IMR-90 (cell line): ENCODE measurements around the gene NME7. TPM values are rescaled to one million over a fixed set of nuclear protein-coding genes. Genes with fewer than 3 reads are reported as not detected.
A peak's percentile ranks its signal among the peaks of the same experiment; 100 is the strongest.

Source experiments
- ATAC-seq: fragments of 200-7000 bp; cut with Tn5 transposase; 2 replicates; pipeline ENCODE4 v1.9.1; 2020; ENCODE audit warnings: low read depth, mild to moderate bottlenecking, moderate library complexity
- BruUV-seq: library from RNA; stranded (reverse); fragments of 400-500 nt; replicated peaks from 2 replicates; lab custom pipeline; 2021; lab: Mats Ljungman, UMichigan
- CTCF ChIA-PET: fragments of 300-600 bp; formaldehyde crosslinking; extraction: SDS; loops from one replicate; lab custom pipeline; 2021; ENCODE audit warnings: antibody characterized with exemption; lab: Yijun Ruan, JAX
- POLR2A ChIA-PET: fragments of 300-600 bp; sonication (Branson Sonifier 250); formaldehyde crosslinking; loops from one replicate; lab custom pipeline; 2022; ENCODE audit warnings: antibody characterized with exemption; ENCODE audit not compliant: unreplicated experiment; lab: Charles Lee
- DNase-seq: peaks from one replicate; pipeline ENCODE4 v3.0.0; 2013
- H2AFZ ChIP-seq: replicated peaks from 2 replicates; pipeline ENCODE3; 2013; ENCODE audit warnings: low read length, mild to moderate bottlenecking; ENCODE audit not compliant: poor library complexity
- H2AK5ac ChIP-seq: 2 replicates; pipeline ENCODE4 v1.6.1; 2013; ENCODE audit warnings: low read depth, low read length, inconsistent platforms
- H2AK9ac ChIP-seq: replicated peaks from 2 replicates; pipeline ENCODE3; 2013; ENCODE audit warnings: mild to moderate bottlenecking, low read depth, low read length, moderate library complexity; ENCODE audit not compliant: poor library complexity
- H2BK120ac ChIP-seq: 2 replicates; pipeline ENCODE4 v1.6.1; 2013; ENCODE audit warnings: low read depth, low read length, inconsistent platforms
- H2BK15ac ChIP-seq: 3 replicates; pipeline ENCODE4 v1.6.1; 2013; ENCODE audit warnings: low read depth, low read length, inconsistent platforms
- H2BK20ac ChIP-seq: 2 replicates; pipeline ENCODE4 v1.6.1; 2013; ENCODE audit warnings: low read depth, mild to moderate bottlenecking, inconsistent platforms, low read length, moderate library complexity
- H2BK5ac ChIP-seq: 2 replicates; pipeline ENCODE4 v1.6.1; 2013; ENCODE audit warnings: mild to moderate bottlenecking, low read depth, low read length, inconsistent platforms; ENCODE audit not compliant: poor library complexity, severe bottlenecking
- H3K14ac ChIP-seq: replicated peaks from 2 replicates; pipeline ENCODE4 v1.6.1; 2013; ENCODE audit warnings: low read depth, low read length, inconsistent platforms
- H3K18ac ChIP-seq: 2 replicates; pipeline ENCODE4 v1.6.1; 2013; ENCODE audit warnings: low read depth, low read length, control low read depth
- H3K23ac ChIP-seq: 2 replicates; pipeline ENCODE4 v1.6.1; 2013; ENCODE audit warnings: low read depth, low read length, inconsistent platforms
- H3K27ac ChIP-seq: 2 replicates; pipeline ENCODE4 v1.5.1; 2013; ENCODE audit warnings: mild to moderate bottlenecking, control low read depth, low read length; ENCODE audit not compliant: insufficient read depth
- H3K27me3 ChIP-seq: 2 replicates; pipeline ENCODE4 v1.6.1; 2013; ENCODE audit warnings: low read length; ENCODE audit not compliant: control insufficient read depth, insufficient read depth
- H3K36me3 ChIP-seq: 2 replicates; pipeline ENCODE4 v1.6.1; 2013; ENCODE audit warnings: low read length, mixed read lengths; ENCODE audit not compliant: control insufficient read depth, insufficient read depth
- H3K4ac ChIP-seq: 2 replicates; pipeline ENCODE4 v1.6.1; 2013; ENCODE audit warnings: low read depth, low read length, inconsistent platforms
- H3K4me1 ChIP-seq: 2 replicates; pipeline ENCODE4 v1.6.1; 2013; ENCODE audit warnings: low read length, mixed read lengths; ENCODE audit not compliant: control insufficient read depth, insufficient read depth
- H3K4me2 ChIP-seq: 2 replicates; pipeline ENCODE4 v1.6.1; 2013; ENCODE audit warnings: low read depth, mild to moderate bottlenecking, control low read depth, low read length, moderate library complexity
- H3K4me3 ChIP-seq: 2 replicates; pipeline ENCODE4 v1.5.1; 2013; ENCODE audit warnings: low read depth, mild to moderate bottlenecking, control low read depth, low read length, moderate library complexity; ENCODE audit not compliant: insufficient read depth
- H3K56ac ChIP-seq: 2 replicates; pipeline ENCODE4 v1.6.1; 2013; ENCODE audit warnings: low read length, inconsistent platforms; ENCODE audit not compliant: insufficient read depth; ENCODE audit errors: extremely low read depth
- H3K79me1 ChIP-seq, 2 experiments: 2 replicates each; pipeline ENCODE4 v1.6.1; 2013; ENCODE audit warnings: low read length in 2 of 2, inconsistent platforms in 1 of 2, low read depth in 1 of 2
- H3K9ac ChIP-seq: 2 replicates; pipeline ENCODE4 v1.6.1; 2013; ENCODE audit warnings: low read depth, low read length, control low read depth
- H3K9me1 ChIP-seq: 2 replicates; pipeline ENCODE4 v1.6.1; 2013; ENCODE audit warnings: low read length, inconsistent platforms; ENCODE audit not compliant: insufficient read depth
- H3K9me3 ChIP-seq: 2 replicates; pipeline ENCODE4 v1.6.1; 2013; ENCODE audit warnings: low read length; ENCODE audit not compliant: control insufficient read depth, insufficient read depth
- H4K20me1 ChIP-seq: 2 replicates; pipeline ENCODE4 v1.6.1; 2013; ENCODE audit warnings: low read length, inconsistent platforms; ENCODE audit not compliant: insufficient read depth
- H4K5ac ChIP-seq: 2 replicates; pipeline ENCODE4 v1.6.1; 2013; ENCODE audit warnings: mild to moderate bottlenecking, low read depth, low read length, control low read depth
- H4K8ac ChIP-seq, 2 experiments: 2 replicates each; pipeline ENCODE4 v1.6.1; 2013; ENCODE audit warnings: low read depth in 2 of 2, low read length in 2 of 2, control low read depth in 1 of 2, inconsistent platforms in 1 of 2
- H4K91ac ChIP-seq: 2 replicates; pipeline ENCODE4 v1.6.1; 2013; ENCODE audit warnings: low read depth, low read length, inconsistent platforms; ENCODE audit not compliant: insufficient read depth
- BHLHE40 ChIP-seq: fragments of 150-350 bp; IDR thresholded peaks from 2 replicates; pipeline ENCODE4 v1.6.1; 2016; ENCODE audit warnings: mild to moderate bottlenecking, low read depth, low read length
- FOS ChIP-seq: fragments of 150-350 bp; IDR thresholded peaks from 2 replicates; pipeline ENCODE4 v1.6.1; 2016; ENCODE audit warnings: low read depth, low read length
- MAFK ChIP-seq: IDR thresholded peaks from 2 replicates; pipeline ENCODE4 v1.6.1; 2012; ENCODE audit warnings: low read depth, low read length, improper control_type of control experiment
- WGBS, 2 experiments: methylation state at CpG; one replicate each; pipeline versions ENCODE4 v1.1.5 to v1.1.7; 2013; ENCODE audit warnings: missing lambda C conversion rate in 2 of 2; ENCODE audit not compliant: insufficient read length in 1 of 2; ENCODE audit errors: extremely low coverage in 2 of 2; 5-methylcytosine and 5-hydroxymethylcytosine counted together
- dilution Hi-C: fragments of 300-500 bp; cut with HindIII; formaldehyde crosslinking; loops from one replicate; pipeline ENCODE4 v1.14.3; 2018; ENCODE audit warnings: low sequenced_read_pairs; ENCODE audit not compliant: unreplicated experiment
- in situ Hi-C: fragments of 300-500 bp; cut with MboI; formaldehyde crosslinking; loops from 3 replicates; pipeline ENCODE4 v1.14.3; 2019; ENCODE audit warnings: low sequenced_read_pairs, inconsistent platforms, mixed read lengths
- intact Hi-C: fragments of 100-400 bp; cut with micrococcal nuclease; formaldehyde crosslinking; loops from 2 replicates; pipeline ENCODE4 v1.10.0; 2022
- polyA plus RNA-seq, 3 experiments: library from polyadenylated mRNA; depleted of rRNA; stranded (reverse); fragments of >200 nt; gene quantifications; 2 replicates each; pipeline ENCODE4 v1.2.3, GENCODE V29; 2012; ENCODE audit warnings: low replicate concordance in 1 of 3
- total RNA-seq: library from RNA; depleted of rRNA; stranded (reverse); fragments of >200 nt; gene quantifications from 2 replicates; pipeline ENCODE4 v1.2.3, GENCODE V29; 2012

Gene NME7
- total and polyA plus RNA-seq, 2 of the 4 experiments (the other 2 are of a cell fraction): 18.3 to 22.4 TPM

- DNase-seq: peak; percentile 44
Observed at GRCh38 chr1:169240449-169241232, 127.0 kb downstream of the NME7 start.

More at GRCh38 chr1:169240449-169241232, 127.0 kb downstream of the NME7 start:
- Histone ChIP-seq H3K4me1 (peaks cover 2% of the 10 kb centered on the region; the same call in 1 of the 2 replicates), H3K9me1 (no peaks in the 10 kb centered on the region), H2AFZ (no peak overlapping the region), H2BK120ac (no peak overlapping the region), H3K56ac (no peak overlapping the region), H4K5ac (no peak overlapping the region), H3K23ac (no peak overlapping the region), H2BK5ac (no peak overlapping the region), H3K4ac (no peak overlapping the region), H3K18ac (no peak overlapping the region), H4K91ac (no peak overlapping the region), H4K20me1 (no peaks in the 10 kb centered on the region), H2AK9ac (no peak overlapping the region), H3K4me2 (no peak overlapping the region; the same call in 1 of the 2 replicates), H3K27ac (no peak overlapping the region), H2BK20ac (no peak overlapping the region), H3K79me1 (no peaks in the 10 kb centered on the region), H3K14ac (no peak overlapping the region), H3K4me3 (no peak overlapping the region), H4K8ac (no peak overlapping the region), H3K9me3 (no peaks in the 10 kb centered on the region), H3K9ac (no peak overlapping the region), H3K36me3 (no peaks in the 10 kb centered on the region), H2AK5ac (no peak overlapping the region), H3K27me3 (no peaks in the 10 kb centered on the region), H2BK15ac (no peak overlapping the region)
- no peak for ATAC-seq
- intact Hi-C loops: no loop called here
- POLR2A ChIA-PET: no interaction called here
- in situ Hi-C loops: no loop called here
- dilution Hi-C loops: no loop called here
- CTCF ChIA-PET: interaction anchor here (0.9 kb wide), 1 partner anchor 47 kb away, joined by 4 read pairs; no protein-coding TSS in a partner anchor
- no TSS peak for BruUV-seq
- TF ChIP-seq MAFK (peak; percentile 65), FOS (peak; percentile 14; the same call in 1 of the 2 replicates), BHLHE40 (no peak)
- WGBS, 2 experiments: no CpG with 5 or more reads among the region's 3 CpGs
